ENCODE measurements around the gene CMTM6. TPM values are rescaled to one million over a fixed set of nuclear protein-coding genes. Genes with fewer than 3 reads are reported as not detected.

CMTM6 gene
- total and polyA plus RNA-seq, 10 of the 15 experiments (the other 5 are each of a cell fraction or from before 2014, with no cell fraction given): 27.1 to 97.3 (median 61.4) TPM

DNA sequence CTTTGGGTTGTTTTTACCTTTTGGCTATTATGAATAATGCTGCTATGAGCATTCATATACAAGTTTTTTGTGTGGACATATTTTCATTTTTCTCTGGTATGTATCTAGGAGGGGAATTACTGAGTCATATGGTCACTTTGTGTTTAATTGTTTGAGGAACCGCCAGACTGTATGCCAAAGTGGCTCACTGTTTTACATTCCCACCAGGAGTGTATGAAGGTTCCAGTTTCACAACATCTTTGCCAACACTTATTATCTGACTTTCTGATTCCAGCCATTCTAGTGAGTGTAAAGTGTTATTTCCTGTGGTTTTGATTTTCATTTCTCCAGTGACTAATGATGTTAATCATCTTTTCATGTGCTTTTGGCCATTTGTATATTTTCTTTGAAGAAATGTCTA lies 59.2 kb downstream of the CMTM6 start (continued):
- TF ChIP-seq NR2C2 (IDR thresholded peaks at IDR 0.05; ENCODE audit: borderline replicate concordance, control insufficient read depth, insufficient read length, low read depth) (no peak), MTA2 (IDR thresholded peaks at IDR 0.05; ENCODE audit: low read depth) (peak; percentile 79), ZNF274 (IDR thresholded peaks at IDR 0.05; ENCODE audit: insufficient read depth, insufficient read length) (no peak), BMI1 (IDR thresholded peaks at IDR 0.05; ENCODE audit: borderline replicate concordance) (peak; percentile 28; the same call in 1 of the 2 replicates), POLR2AphosphoS5 (IDR thresholded peaks at IDR 0.05; ENCODE audit: low read length) (no peak), ZNF217 (IDR thresholded peaks at IDR 0.05) (0 out of 2 replicates have a peak, but pooled peaks have one; percentile 21), SUZ12 (IDR thresholded peaks at IDR 0.05; ENCODE audit: unreplicated experiment) (no peak), TCF12 (IDR thresholded peaks at IDR 0.05; ENCODE audit: low read depth, low read length) (no peak), IKZF2 (IDR thresholded peaks at IDR 0.05) (peak; percentile 86 to 87)

DNA sequence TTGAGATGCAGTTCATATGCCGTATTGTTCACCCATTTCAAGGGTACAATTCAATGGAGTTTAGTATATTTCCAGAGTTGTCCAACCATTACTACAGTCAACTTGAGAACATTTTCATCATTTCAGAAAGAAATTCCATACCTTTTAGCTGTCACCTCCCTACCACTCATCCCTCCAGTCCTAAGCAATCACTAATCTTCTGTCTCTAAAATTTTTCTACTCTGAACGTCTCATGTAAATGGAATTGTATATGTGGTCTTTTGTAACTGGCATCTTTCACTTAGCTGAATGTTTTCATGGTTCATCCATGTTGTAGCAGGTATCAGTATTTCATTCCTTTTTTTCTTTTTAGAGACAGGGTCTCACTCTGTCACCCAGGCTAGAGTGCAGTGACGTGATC lies 59.9 kb downstream of the CMTM6 start:
- Histone ChIP-seq H3K27me3 (replicated peaks in 1 of 2; ENCODE audit: control insufficient read depth in 2 of 2, insufficient read depth in 2 of 2, low read length in 1 of 2) (peaks cover 0 to 3% of the 10 kb centered on the region in 2 experiments; a peak in 1 of 4 replicates), H3K4me2 (ENCODE audit: control insufficient read depth, insufficient read depth) (no peak overlapping the region), H4K20me1 (ENCODE audit: control insufficient read depth, insufficient read depth) (no peaks in the 10 kb centered on the region), H3K9ac (ENCODE audit: control insufficient read depth, insufficient read depth, low read length) (no peak overlapping the region), H3K4me3 (no peak overlapping the region), H3K27ac (ENCODE audit: control insufficient read depth, insufficient read depth) (no peak overlapping the region), H2AFZ (ENCODE audit: control insufficient read depth, low read depth, low read length) (no peak overlapping the region), H3K9me3 (replicated peaks; ENCODE audit: control insufficient read depth, insufficient read depth, low read length) (no peaks in the 10 kb centered on the region; the same call in 1 of the 3 replicates), H3K79me2 (ENCODE audit: control insufficient read depth, insufficient read depth, low read length) (no peaks in the 10 kb centered on the region), H3K36me3 (ENCODE audit: control insufficient read depth in 2 of 2, insufficient read depth in 2 of 2, low read length in 1 of 2) (no peaks in the 10 kb centered on the region), H3K4me1 (ENCODE audit: control insufficient read depth, insufficient read depth, low read length) (peaks cover 32% of the 10 kb centered on the region)
- ChIA-PET RAD21 (ENCODE audit: unreplicated experiment) (interaction anchor here (0.9 to 8.0 kb wide), 4 partner anchors 13 to 68 kb away, joined by 4 to 66 read pairs (median 36); no protein-coding TSS in a partner anchor), CTCF (interaction anchor here (0.8 to 8.1 kb wide), 5 partner anchors 9 to 43 kb away, joined by 3 to 41 read pairs (median 3); no protein-coding TSS in a partner anchor), POLR2A (interaction anchor here (0.6 to 8.6 kb wide), 2 partner anchors 18 to 42 kb away, joined by 6 to 158 read pairs; no protein-coding TSS in a partner anchor), SMC1A (ENCODE audit: uncharacterized antibody, unreplicated experiment) (interaction anchor here (0.7 to 14.2 kb wide), 6 partner anchors 9 to 113 kb away, joined by 4 to 307 read pairs (median 32); no protein-coding TSS in a partner anchor)
- FAIRE-seq (no peak), DNase-seq (ENCODE audit: low read depth, low spot score) (no peak), ATAC-seq (no peak)
- 75% methylated on average over 3 of the region's 3 CpGs for WGBS (ENCODE audit: insufficient coverage, insufficient replicate concordance, low lambda C conversion rate, missing lambda C conversion rate)
- no peak for TF ChIP-seq ESRRA (IDR thresholded peaks at IDR 0.05; ENCODE audit: low read length)
- no peak for TF ChIP-seq CHD4 (IDR thresholded peaks at IDR 0.05)
- TF ChIP-seq BRCA1 (IDR thresholded peaks at IDR 0.05; ENCODE audit: low read depth, low read length): no peak
- no peak for TF ChIP-seq FOXK2 (IDR thresholded peaks at IDR 0.05)
- intact Hi-C loops (cut with micrococcal nuclease; ENCODE audit: unreplicated experiment) (no loop called here), in situ Hi-C loops (cut with MboI) (no loop called here)
- BruUV-seq (replicated peaks): no TSS peak

Measured in GM12878 (cell line).